GM18867 (cell line): ENCODE measurements around the gene IP6K1.
A peak's percentile ranks its signal among the peaks of the same experiment; 100 is the strongest.
"Not testable (repeated sequence)": the region's sequence is repeated elsewhere in the genome, so short reads cannot be mapped to it uniquely, and the experiment has no call there.

ENCODE experiments used
- ATAC-seq: cut with Tn5 transposase; IDR thresholded peaks from one replicate; pipeline ENCODE4 v1.9.1; 2021; ENCODE audit warnings: mild to moderate bottlenecking, moderate library complexity; ENCODE audit not compliant: unreplicated experiment

IP6K1 gene

GRCh38 chr3:49690856-49691255 lies 95.5 kb downstream of the IP6K1 start:
- ATAC-seq: not testable (repeated sequence)

GRCh38 chr3:49689908-49690624 lies 96.3 kb downstream of the IP6K1 start:
- not testable (repeated sequence) for ATAC-seq

GRCh38 chr3:49689046-49689907 lies 97.1 kb downstream of the IP6K1 start, which contains the start of the genes MST1 and RNF123:
Gene MST1 (minus strand): TSS chr3:49689474. CDS start chr3:49688691, 783 bp downstream.
Gene RNF123 (plus strand): TSS chr3:49689557. CDS start chr3:49691166, 1,609 bp downstream.
- ATAC-seq: peak; percentile 56

- ATAC-seq: not testable (repeated sequence)
Observed at GRCh38 chr3:49688338-49689045, 97.8 kb downstream of the IP6K1 start.

- ATAC-seq: not testable (repeated sequence)
Observed at GRCh38 chr3:49687424-49687795, 98.9 kb downstream of the IP6K1 start.

- ATAC-seq: not testable (repeated sequence)
Observed at GRCh38 chr3:49686769-49687423, 99.4 kb downstream of the IP6K1 start.

GRCh38 chr3:49686346-49686745 lies 100.0 kb downstream of the IP6K1 start:
- not testable (repeated sequence) for ATAC-seq

GRCh38 chr3:49685846-49686245 lies 100.5 kb downstream of the IP6K1 start:
- ATAC-seq: not testable (repeated sequence)

- ATAC-seq: not testable (repeated sequence)
Observed at GRCh38 chr3:49685103-49685502, 101.2 kb downstream of the IP6K1 start.

- ATAC-seq: not testable (repeated sequence)
Observed at GRCh38 chr3:49684453-49684852, 101.9 kb downstream of the IP6K1 start.

- ATAC-seq: no peak
Observed at GRCh38 chr3:49683162-49683561, 103.2 kb downstream of the IP6K1 start.

- ATAC-seq: no peak
Observed at GRCh38 chr3:49681543-49681942, 104.8 kb downstream of the IP6K1 start.

GRCh38 chr3:49681232-49681522 lies 105.2 kb downstream of the IP6K1 start:
- no peak for ATAC-seq

- no peak for ATAC-seq
Observed at GRCh38 chr3:49680493-49681231, 105.7 kb downstream of the IP6K1 start.

- ATAC-seq: no peak
Observed at GRCh38 chr3:49675912-49676311, 110.4 kb downstream of the IP6K1 start.

- peak; percentile 17 for ATAC-seq
Observed at GRCh38 chr3:49674497-49674983, 111.8 kb downstream of the IP6K1 start.
